ENCODE measurements around the gene AUTS2.

Gene AUTS2

DNA sequence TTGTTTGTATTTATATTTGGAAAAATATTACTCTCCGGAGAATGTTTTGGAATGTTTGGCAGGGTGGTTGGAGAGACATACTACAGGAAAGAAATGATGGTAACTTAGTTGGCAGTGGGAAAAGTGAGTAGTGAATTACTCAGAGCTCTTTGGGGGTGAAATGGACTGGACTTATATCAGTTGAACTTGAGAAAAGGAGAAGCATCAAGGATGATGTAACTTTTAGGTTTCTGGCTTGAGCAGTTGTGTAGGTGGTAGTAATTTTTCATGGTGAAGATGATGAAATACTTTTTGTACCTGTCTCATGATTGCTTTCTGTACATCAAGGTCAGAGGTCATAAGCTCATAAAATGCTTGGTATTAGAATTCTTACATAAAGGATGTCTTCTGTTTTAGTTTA, 617.2 kb downstream of the AUTS2 start:
- DNase-seq (ENCODE audit: low read depth in 2 of 2, low spot score in 1 of 2) = no peak

DNA sequence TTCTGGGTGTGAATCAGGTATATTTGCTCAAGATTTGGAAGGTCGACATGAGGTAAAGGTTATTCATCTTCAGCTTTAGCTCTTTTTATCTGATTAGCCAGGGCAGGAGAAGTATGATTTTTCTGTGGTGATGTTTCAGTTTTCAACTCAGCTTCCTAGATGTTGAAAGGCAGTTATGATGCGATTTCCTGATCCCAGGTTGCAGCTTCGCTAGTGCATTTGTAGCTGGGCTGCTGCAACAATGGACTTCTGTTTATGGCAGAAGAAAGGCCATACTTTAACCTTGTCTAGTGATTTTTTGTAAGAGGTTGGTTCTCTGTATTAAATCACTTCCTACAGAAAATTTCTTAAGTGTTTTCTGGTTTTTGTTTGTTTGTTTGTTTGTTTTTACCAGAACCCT, 619.3 kb downstream of the AUTS2 start:
- no peak for DNase-seq (ENCODE audit: low read depth in 2 of 2, low spot score in 1 of 2)

DNA sequence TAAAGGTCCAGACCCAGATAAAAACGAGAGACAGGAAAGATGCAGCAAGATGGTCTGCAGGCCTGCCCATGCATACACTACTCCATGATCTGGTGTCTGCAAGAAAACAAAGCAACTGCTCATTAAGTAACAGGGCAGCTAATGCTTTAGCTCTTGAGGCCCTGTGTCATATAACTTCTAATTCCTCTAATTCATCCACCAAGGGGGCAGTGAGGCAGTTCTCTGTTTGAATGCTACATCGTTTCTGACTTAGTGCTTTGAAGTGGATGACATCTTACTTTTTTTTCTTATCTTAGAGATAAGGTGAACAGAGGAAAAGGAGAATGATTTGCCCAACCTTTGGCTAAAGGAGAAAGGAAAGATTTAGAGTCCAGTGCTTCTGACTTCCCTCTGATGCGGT, 619.7 kb downstream of the AUTS2 start:
- DNase-seq (ENCODE audit: low read depth in 2 of 2, low spot score in 1 of 2) = no peak

DNA sequence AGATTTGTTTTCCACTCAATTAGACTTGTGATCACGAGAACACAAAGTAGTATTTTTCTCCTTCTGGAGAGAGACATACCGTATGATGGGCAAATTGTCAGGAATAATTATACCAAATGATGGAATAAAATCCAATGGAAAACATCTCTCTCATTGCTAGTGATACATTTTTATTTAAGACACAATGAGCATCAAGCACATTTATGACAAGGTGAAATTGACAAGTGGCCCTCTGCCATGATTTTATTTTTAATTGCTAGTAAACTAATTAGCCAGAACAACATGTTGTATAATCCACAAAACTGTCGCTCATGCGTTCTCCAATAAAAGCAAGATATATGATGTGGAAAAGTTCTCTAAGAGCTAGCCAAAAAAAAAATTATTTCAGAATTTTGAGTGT, 620.8 kb downstream of the AUTS2 start:
- DNase-seq (ENCODE audit: low read depth in 2 of 2, low spot score in 1 of 2) = no peak

DNA sequence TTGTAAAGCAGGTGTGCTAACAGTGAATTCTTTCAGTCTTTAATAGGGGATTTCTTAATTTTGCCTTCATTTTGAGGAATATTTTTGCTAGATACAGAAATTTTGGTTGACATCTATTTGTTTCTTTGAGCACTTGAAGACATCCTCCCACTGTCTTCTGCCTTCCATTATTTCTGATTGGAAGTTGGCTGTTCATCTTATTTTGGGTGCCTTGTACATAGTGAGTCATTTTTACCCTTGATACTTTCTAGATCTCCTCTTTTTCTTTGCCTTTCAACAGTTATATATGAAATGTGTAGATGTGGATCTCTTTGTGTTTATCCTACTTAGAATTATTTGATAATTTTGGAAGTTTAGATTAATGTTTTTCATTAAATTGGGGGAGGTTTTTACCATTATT, 631.0 kb downstream of the AUTS2 start:
- no peak for DNase-seq (ENCODE audit: low read depth in 2 of 2, low spot score in 1 of 2)

DNA sequence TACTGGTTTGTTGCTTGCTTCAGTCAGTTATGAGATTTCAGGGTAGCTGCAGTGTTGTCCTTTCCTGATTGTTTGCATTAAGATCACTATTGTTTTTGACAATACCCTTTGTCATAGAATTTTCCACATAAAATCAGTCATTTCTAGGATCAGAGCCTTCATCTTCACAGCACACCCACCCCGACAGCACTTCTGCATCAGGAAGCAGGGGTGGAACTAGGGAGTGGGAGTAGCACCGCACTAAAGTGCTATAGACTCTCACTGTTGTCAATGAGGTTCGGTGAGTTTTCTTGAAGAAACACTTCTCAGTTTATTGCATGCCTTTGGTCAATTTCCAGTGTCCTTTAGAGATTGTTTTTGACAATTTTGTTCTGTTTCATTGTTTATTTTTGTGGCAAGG, 632.5 kb downstream of the AUTS2 start:
- DNase-seq (ENCODE audit: low read depth in 2 of 2, low spot score in 1 of 2) = no peak

DNA sequence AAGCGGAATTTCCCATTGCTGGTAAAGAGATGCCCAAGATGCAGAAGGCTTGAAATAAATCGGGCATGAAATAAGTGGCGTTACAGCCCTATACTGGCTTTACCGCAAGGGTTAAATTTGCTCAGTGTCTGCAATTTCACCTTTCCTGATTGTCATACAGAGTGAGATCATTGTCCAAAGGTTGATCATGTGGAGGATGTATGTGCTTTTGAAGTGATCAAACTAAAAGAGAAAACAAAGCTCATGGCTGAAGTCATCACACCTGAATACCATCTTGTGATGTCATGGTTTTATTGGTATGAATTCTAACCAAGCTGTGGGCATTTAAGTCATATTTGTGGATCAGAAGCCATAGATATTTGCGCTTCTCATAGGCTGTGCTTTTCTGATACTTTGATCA, 635.5 kb downstream of the AUTS2 start:
- DNase-seq (ENCODE audit: low read depth in 2 of 2, low spot score in 1 of 2) = no peak

DNA sequence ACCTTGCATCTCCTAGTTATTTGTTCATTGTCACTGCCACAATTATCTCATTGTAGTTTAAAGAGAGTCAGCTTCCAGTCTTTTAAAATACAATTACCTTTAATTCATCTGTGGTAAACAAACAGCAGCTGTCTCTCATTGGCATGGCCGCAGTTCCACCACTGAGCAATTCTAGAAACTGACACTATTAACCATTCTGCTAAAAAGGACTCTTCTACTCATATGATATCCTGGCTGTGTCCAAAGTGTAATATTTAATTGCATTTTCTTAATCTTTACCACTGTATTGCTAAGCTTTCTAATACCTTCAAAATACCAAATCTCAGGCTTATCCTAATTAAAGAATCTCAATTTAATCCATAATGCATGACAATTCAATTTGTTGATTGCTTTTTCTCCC, 639.0 kb downstream of the AUTS2 start:
- no peak for DNase-seq (ENCODE audit: low read depth in 2 of 2, low spot score in 1 of 2)

DNA sequence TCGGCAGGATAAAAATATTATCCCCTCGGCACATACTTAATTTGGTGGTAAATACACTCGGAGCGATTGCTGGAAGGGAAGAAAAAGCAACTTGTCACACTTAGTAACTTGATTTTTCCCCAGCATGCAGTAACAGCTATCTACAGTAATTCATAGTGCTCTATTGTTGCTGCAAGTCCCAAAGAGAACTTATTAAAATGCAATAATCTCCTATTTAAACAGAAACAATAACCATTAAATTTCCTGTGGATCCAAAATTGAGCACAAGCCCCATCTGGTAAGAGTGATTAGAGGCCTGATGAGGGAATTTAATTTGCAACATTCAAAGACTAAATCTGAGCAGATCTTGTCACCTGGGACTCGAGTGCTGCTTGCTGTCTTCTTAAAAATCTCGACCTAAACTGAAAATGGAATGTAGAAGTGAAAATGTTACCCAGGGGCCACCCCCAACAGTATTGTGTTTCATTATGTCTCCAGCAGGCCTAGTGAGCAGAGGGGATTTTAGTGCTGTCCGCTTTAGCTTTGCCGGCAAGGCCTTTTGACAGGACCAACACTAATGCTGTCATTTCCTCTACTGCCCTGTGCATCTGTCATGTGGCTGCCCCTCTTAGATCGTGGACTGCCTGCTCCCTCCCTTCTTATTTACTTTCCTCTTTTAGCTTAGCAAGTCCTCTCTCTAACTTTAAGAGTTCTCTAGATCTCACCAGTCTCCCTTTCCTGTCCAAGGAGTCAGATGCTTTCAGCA, 639.7 kb downstream of the AUTS2 start:
- no peak for DNase-seq (ENCODE audit: low read depth in 2 of 2, low spot score in 1 of 2)

DNA sequence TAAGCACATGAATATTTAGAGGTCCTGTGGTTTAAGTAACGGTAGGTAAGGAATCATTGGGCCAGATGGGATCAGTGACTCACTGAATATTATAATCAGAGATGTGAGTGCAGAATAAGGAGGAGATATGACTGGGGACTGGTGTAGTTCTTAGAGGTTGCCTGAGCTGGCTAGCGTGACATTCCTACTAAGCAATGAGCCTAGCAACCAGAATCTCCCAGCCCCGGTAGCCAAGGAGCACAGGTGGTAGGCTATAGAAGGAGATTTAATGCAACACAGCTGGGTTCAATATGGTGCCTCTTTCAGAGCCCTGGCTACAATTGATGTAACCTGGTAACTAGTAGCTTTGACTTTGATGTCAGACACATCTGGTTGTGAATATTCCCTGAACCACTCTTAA, 641.6 kb downstream of the AUTS2 start:
- DNase-seq (ENCODE audit: low read depth in 2 of 2, low spot score in 1 of 2) = no peak

DNA sequence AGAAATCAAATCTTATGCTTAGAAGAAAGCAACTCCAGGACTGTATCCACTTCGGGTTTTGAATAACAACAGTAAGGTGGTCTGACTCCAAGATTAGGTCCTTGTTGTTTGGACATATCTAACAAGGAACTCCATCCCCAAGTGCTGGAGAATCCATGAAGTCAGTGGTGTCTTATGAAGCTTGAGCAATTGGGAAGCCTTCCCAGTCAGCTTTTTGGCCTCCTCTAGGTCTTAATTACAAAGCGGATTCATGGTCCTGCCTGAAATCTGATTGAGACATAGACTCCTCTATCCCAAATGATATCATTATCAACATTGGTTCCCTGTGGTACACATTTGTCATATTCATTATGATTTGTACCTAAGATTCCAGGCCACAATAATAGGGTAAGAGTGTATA, 642.6 kb downstream of the AUTS2 start:
- no peak for DNase-seq (ENCODE audit: low read depth in 2 of 2, low spot score in 1 of 2)

DNA sequence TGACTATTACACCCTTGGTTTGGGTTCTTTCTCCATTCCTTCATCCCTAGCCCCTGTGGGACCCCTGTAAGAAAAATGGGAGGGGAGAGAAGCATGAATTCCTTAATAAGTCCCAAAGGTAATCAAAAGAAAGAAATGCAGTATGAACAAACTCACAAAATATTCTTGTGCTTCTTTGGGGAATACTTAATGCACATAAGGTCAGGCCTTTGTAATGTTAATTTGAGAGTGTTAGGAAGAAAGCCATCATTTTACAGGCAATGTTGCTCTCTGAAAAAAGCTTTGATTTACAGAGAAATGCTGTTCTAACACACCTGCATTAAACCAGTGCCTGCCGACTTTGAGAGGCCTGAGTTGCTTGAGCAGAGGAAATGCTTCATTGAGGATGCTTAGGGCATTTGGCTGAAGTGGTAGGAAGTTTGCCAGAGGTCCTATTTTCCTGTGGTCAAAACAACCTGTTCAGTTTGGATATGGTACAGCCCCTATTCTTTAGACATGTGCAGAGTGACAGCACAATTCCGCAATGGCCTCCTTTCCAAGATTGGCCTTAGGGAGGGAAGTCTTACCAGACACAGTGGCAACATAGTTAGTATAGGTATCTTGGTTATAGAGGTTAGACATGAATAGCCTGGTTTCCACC, 643.4 kb downstream of the AUTS2 start:
- no peak for DNase-seq (ENCODE audit: low read depth in 2 of 2, low spot score in 1 of 2)

DNA sequence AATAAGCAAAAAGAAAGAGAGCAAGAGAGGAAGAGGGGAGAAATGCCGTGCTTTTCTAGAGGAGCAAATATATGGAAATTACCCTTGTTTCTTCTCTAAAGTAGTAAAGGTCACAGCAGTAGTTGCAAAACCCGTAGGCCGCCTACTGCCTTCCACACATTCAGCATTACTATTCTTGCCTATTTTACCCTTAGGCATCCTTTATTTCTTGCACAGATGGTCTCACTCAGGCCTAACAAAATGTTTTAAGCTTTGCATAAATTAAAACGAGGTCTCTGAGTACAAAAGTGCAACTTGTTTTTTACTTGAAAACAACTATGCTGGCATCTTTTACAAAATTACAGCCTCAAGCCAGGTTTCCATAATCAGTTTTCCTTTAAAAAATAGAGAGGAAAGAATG, 644.6 kb downstream of the AUTS2 start:
- no peak for DNase-seq (ENCODE audit: low read depth in 2 of 2, low spot score in 1 of 2)

DNA sequence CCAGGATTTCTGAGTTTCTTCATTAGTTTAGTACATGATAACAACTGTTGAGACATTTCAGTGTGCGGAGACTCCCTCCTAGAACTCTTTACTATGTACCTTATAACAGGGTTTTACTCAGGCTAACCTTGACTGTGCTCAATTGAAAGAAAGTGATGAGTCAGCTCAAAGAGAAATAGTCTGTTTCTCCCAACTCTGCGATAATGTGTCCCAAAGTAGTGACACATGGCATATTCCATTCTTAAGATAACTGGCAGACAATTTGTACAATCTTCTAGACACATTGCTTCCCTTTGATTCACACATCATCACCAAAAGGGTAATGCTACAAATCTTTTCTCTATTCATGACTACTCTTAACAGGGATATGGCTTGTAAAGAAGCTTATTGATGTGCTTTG, 645.2 kb downstream of the AUTS2 start:
- DNase-seq (ENCODE audit: low read depth in 2 of 2, low spot score in 1 of 2) = no peak

DNA sequence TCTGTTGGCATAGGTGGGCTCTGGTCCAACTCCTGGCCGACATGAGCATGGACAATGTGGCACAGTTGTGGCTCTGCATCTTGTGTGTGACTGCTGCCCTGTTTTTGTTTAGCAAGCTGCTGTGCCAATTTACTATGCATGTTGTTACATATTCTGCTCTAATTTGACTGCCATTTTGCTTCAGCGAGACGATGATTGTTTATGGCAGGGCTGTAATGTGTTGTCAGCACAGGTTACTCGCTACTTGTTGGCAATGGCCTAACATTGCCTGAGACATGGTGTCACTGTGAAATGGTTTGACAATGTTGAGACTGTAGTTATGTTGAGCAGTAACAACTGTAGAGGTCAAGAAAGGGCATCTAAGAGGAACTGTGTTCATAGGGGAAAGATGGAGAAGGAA, 659.6 kb downstream of the AUTS2 start:
- DNase-seq (ENCODE audit: low read depth in 2 of 2, low spot score in 1 of 2) = no peak

DNA sequence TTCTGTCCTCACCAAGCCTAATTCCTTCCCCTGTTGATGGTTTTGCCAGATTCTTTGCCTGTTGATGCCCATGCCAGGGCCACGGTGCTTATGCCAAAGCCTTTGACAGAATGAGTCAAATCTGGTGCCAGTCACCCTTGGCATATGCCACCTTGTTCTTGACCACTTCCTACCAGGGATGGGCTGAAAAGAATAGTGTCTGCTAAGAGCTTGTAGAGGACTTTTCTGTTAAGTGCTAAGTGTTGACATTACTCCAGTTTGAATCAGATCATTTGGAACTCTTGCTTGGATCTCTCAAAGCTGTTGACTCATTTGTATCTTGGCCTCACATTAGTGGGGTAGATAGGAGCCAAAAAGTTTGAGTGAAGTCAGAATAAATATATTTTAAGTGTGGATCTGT, 661.2 kb downstream of the AUTS2 start:
- no peak for DNase-seq (ENCODE audit: low read depth in 2 of 2, low spot score in 1 of 2)

DNA sequence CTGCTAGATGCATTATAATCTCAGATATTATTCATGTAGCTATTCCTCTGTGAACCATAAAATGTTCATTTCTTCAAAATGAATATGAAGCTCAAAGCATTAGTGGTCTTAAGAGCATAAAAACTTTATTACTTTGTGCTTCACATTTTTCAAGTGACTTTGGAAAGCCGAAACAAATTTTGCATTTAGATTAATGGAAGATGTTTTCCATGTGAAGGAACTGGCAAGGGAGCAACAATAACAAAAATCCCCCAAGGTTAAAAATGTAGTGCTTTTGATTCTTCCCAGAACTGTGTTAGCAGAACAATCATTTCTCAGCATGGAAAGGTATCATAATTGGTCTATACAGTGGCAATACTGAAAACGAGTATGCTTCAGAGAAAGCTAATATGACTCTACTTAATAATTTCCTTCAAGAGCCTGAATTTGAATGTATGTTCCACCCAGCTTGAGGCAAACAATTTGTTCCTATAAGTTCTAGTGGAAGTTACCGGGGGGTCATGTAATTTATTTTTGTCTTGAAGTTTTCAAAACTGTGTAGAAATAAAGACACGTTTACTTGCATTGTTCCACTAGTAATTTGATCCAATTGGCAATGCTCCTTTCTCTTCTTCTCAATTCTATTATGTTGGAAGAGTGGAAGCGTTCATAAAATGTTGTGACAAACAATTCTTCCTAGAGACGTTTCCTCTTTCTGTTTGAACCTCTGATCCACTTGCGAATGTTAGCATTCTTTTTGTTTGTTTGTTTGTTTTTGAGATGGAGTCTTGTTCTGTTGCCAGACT, 665.4 kb downstream of the AUTS2 start:
- DNase-seq (ENCODE audit: low read depth in 2 of 2, low spot score in 1 of 2) = no peak

DNA sequence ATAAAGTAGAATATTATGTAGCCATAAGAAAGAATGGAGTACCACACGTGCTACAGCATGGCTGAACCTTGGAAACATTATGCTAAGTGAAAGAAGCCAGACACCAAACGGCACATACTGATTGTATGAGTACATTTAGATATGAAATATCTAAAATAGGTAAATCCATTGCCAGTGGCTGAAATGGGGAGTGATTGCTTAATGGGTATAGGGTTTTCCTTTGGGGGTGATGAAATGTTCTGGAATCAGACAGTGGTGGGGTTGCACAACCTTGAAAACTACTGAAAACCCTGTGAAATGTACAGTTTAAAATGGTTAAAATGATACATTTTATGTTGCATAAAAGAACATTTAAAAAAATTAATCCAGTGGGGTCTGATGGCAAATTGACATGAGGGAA, 667.9 kb downstream of the AUTS2 start:
- no peak for DNase-seq (ENCODE audit: low read depth in 2 of 2, low spot score in 1 of 2)

DNA sequence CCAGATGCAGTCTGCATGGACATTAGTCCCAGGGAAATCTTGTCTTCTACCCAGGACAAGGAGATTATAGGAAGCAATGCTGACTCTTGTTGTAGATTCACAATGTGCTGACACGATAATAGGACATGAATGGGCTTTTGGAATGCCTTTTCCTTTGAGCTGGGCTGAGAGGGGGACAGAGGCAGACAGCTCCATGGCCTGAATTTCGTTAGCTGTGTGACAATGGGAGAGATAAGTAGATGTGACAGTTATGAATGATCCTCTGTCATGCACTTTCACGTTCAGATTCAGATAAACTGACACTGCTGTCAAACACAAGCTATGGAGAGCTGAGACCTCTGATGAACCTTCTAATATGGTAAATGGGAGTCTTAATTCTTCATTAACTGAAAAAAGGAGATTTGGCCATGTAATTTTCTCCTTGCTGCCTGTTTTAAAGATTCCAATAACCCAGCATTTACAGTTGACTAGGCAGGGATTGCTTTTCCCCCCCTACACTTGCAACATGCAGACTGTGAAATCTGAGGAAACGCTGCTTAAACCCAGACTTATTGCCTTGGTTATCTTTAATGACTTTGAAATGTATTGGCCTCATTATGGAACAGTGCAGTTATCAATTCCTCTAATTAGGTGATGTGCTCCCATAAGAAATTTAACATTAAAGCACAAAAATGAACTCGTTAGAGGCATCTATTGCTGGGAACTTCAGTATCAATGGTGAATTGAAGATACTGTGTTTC, 669.3 kb downstream of the AUTS2 start:
- DNase-seq (ENCODE audit: low read depth in 2 of 2, low spot score in 1 of 2) = no peak

DNA sequence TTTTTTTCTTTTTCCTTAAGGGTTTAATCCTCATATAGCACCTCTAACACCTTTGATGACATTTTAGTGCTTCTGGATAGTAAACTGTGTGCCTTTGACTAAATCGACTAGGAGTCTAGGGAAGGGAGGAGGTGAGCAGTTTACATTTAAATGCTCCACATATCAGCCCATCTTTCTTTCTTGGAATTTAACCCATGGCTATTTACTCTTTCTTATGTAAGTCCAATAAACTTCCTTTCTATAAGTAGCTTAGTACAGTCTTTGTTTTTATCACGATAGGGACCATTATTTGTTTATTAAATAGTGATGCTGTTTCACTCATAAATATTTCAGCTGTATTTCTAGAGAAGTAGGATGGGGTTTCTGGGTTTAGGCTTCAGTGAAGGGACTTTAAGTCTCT, 669.9 kb downstream of the AUTS2 start:
- DNase-seq (ENCODE audit: low read depth in 2 of 2, low spot score in 1 of 2) = no peak

DNA sequence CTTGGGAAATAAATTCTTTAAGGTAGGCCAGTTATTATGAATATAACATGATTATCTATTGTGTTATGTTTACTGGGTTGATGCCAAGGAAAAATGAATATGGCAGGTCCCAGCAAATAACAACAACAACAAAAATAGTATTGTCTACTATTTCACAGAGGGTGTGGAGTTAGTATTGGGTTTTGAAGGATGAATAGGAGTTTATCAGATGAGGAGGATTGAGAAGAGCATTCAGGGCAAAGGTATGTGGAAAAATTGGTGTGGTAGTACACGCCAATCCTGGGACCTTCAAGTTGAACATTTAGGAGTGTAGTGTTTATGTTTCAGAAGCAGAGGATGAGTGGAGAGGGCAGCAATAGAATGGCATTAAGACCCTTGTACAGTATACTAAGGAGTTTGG, 671.9 kb downstream of the AUTS2 start:
- no peak for DNase-seq (ENCODE audit: low read depth in 2 of 2, low spot score in 1 of 2)

DNA sequence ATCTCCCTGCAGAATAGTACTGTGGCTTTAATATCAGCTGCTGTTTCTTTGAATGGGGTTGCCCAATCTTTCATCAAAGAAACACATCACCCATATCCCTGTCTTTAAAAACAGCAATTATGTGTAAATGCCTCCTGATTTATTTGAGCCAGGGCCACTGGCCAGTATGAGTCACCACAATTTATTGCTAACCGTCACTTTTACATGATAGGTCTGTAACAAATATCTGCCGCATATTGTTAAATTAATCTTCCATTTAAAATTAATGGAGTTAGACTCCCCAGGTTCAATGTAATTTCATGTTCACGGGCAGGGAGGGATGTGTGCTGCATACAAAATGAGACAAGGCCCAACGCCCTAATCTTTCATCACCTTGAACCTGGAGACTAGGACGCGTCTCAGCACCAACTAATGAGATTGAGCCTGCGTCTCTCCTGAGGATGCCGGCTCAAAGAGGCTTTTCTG, 673.4 kb downstream of the AUTS2 start:
- no peak for DNase-seq (ENCODE audit: low read depth in 2 of 2, low spot score in 1 of 2)
